Upper lobe of left lung (tissue), 4 donors: ENCODE measurements around the gene IFI27.

ENCODE experiments used
- EP300 ChIP-seq, 4 donors: sonication (generic); formaldehyde crosslinking; IDR thresholded peaks; one replicate each; pipeline ENCODE4 v1.5.1; 2017; ENCODE audit warnings: antibody characterized with exemption in 4 of 4, control low read depth in 2 of 4
- POLR2AphosphoS5 ChIP-seq, 2 donors: sonication (generic); formaldehyde crosslinking; IDR thresholded peaks; one replicate each; pipeline ENCODE4 v1.5.1; 2017; ENCODE audit warnings: antibody characterized with exemption in 2 of 2
- TF ChIP-seq, protein P1 (sequence below), 6 experiments: fragments of 450-650 bp in 4 of 6; fragments of 200-600 bp in 2 of 6; sonication (generic) in 2 of 6; IDR thresholded peaks; one replicate each; pipeline ENCODE4 v1.5.1; 2016 to 2019; ENCODE audit warnings: antibody characterized with exemption in 6 of 6

DNA sequence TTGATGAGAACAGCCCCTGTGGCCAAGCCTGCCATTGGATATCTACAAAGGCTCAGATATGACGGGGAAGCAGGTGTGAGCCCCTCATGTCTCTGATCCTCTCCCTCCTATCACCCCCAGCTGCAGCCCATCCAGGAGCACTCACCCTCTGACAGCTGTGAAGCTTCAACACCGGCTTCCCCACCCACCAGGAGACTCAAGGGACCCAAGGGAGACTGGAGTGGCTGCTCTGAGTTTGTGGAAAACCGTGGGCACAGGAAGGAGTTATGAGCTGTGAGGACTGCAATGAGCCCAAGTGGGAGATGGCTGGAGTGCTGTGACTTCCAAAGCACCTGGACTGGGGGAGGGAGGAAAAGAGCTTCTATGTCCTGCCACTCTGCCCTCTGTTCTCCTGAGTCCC lies 10.9 kb downstream of the IFI27 start:
- TF ChIP-seq, protein P1, sequence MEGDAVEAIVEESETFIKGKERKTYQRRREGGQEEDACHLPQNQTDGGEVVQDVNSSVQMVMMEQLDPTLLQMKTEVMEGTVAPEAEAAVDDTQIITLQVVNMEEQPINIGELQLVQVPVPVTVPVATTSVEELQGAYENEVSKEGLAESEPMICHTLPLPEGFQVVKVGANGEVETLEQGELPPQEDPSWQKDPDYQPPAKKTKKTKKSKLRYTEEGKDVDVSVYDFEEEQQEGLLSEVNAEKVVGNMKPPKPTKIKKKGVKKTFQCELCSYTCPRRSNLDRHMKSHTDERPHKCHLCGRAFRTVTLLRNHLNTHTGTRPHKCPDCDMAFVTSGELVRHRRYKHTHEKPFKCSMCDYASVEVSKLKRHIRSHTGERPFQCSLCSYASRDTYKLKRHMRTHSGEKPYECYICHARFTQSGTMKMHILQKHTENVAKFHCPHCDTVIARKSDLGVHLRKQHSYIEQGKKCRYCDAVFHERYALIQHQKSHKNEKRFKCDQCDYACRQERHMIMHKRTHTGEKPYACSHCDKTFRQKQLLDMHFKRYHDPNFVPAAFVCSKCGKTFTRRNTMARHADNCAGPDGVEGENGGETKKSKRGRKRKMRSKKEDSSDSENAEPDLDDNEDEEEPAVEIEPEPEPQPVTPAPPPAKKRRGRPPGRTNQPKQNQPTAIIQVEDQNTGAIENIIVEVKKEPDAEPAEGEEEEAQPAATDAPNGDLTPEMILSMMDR (IDR thresholded peaks at IDR 0.05) = no peak
- no peak for TF ChIP-seq EP300 (IDR thresholded peaks at IDR 0.05)
- TF ChIP-seq POLR2AphosphoS5 (IDR thresholded peaks at IDR 0.05) = peak in 1 of 2 donors; percentile 23
